Measurements from ENCODE around the gene ASXL2. TPM values are rescaled to one million over a fixed set of nuclear protein-coding genes. Genes with fewer than 3 reads are reported as not detected.

The ASXL2 gene
- total and polyA plus RNA-seq, 7 donors, result 1.8 to 15.5 (median 10.7) TPM

DNA sequence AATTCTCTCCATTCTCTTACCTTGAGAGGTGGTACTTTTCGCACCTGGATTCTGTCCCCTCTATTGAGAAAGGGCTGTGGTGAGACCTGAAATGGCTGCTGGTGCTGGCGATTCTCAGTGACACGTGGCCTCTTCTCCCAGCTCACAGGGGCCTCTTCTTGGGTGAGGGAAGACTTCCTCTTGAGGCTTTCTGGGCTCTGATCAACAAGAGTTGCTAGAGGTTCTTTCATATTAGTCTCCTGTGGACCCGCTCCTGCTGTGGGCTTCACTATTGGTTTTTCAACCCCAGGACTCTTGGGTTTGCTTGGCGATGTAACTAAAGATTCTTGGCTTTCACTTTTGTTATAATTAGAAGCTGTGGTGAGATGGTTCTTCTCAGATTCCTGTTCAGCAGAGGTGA, 128.6 kb downstream of the ASXL2 start:
- WGBS, 2 donors, result 87 to 94% methylated on average over 5 of the region's 5 CpGs
- Histone ChIP-seq H3K9me3 (no peaks in the 10 kb centered on the region), H3K36me3 (peaks cover 21 to 85% (median 33%) of the 10 kb centered on the region in 4 donors), H3K27ac (no peak overlapping the region), H3K27me3 (no peaks in the 10 kb centered on the region), H3K4me3 (no peak overlapping the region), H3K4me1 (no peaks in the 10 kb centered on the region)
- DNase-seq, result no peak
- TF ChIP-seq POLR2AphosphoS5 (IDR thresholded peaks at IDR 0.05) (no peak), POLR2A (IDR thresholded peaks at IDR 0.05) (no peak), EP300 (IDR thresholded peaks at IDR 0.05) (no peak)
- TF ChIP-seq, protein P1, sequence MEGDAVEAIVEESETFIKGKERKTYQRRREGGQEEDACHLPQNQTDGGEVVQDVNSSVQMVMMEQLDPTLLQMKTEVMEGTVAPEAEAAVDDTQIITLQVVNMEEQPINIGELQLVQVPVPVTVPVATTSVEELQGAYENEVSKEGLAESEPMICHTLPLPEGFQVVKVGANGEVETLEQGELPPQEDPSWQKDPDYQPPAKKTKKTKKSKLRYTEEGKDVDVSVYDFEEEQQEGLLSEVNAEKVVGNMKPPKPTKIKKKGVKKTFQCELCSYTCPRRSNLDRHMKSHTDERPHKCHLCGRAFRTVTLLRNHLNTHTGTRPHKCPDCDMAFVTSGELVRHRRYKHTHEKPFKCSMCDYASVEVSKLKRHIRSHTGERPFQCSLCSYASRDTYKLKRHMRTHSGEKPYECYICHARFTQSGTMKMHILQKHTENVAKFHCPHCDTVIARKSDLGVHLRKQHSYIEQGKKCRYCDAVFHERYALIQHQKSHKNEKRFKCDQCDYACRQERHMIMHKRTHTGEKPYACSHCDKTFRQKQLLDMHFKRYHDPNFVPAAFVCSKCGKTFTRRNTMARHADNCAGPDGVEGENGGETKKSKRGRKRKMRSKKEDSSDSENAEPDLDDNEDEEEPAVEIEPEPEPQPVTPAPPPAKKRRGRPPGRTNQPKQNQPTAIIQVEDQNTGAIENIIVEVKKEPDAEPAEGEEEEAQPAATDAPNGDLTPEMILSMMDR (IDR thresholded peaks at IDR 0.05), result no peak
- intact Hi-C loops (cut with DNase I), result no loop called here

- no peak for DNase-seq
- no peaks in the 10 kb centered on the region for H3K9me3 ChIP-seq
- H3K4me1 ChIP-seq, result no peaks in the 10 kb centered on the region
- H3K27ac ChIP-seq, result no peak overlapping the region
- H3K27me3 ChIP-seq, result no peaks in the 10 kb centered on the region
- 94 to 98% methylated on average over 8 of the region's 8 CpGs for WGBS, 2 donors
- intact Hi-C loops (cut with DNase I), result no loop called here
- H3K4me3 ChIP-seq, result no peak overlapping the region
- TF ChIP-seq, protein P1 (IDR thresholded peaks at IDR 0.05), result no peak
- TF ChIP-seq POLR2AphosphoS5 (IDR thresholded peaks at IDR 0.05) (no peak), POLR2A (IDR thresholded peaks at IDR 0.05) (no peak), EP300 (IDR thresholded peaks at IDR 0.05) (no peak)
- peaks cover 19 to 66% (median 28%) of the 10 kb centered on the region in 4 donors for H3K36me3 ChIP-seq
Measured at GRCh38 chr2:25744055-25744454, 134.2 kb downstream of the ASXL2 start.

GRCh38 chr2:25743132-25743830, 135.0 kb downstream of the ASXL2 start:
- intact Hi-C loops (cut with DNase I), result no loop called here
- DNase-seq, result no peak
- H3K9me3 ChIP-seq, result no peaks in the 10 kb centered on the region
- peaks cover 17 to 58% (median 26%) of the 10 kb centered on the region in 4 donors for H3K36me3 ChIP-seq
- H3K4me3 ChIP-seq, result no peak overlapping the region
- H3K4me1 ChIP-seq, result no peaks in the 10 kb centered on the region
- no peaks in the 10 kb centered on the region for H3K27me3 ChIP-seq
- TF ChIP-seq POLR2A (IDR thresholded peaks at IDR 0.05) (no peak), EP300 (IDR thresholded peaks at IDR 0.05) (no peak), POLR2AphosphoS5 (IDR thresholded peaks at IDR 0.05) (no peak)
- TF ChIP-seq, protein P1 (IDR thresholded peaks at IDR 0.05), result no peak
- WGBS, 2 donors, result 49 to 88% methylated on average over 5 of the region's 5 CpGs
- H3K27ac ChIP-seq, result no peak overlapping the region

- H3K27ac ChIP-seq, result no peak overlapping the region
- no peaks in the 10 kb centered on the region for H3K9me3 ChIP-seq
- H3K4me1 ChIP-seq, result no peaks in the 10 kb centered on the region
- no peak overlapping the region for H3K4me3 ChIP-seq
- H3K36me3 ChIP-seq, result peaks cover 17 to 52% (median 23%) of the 10 kb centered on the region in 4 donors
- WGBS, 2 donors, result 85 to 87% methylated on average over 1 of the region's 1 CpG
- TF ChIP-seq POLR2AphosphoS5 (IDR thresholded peaks at IDR 0.05), result no peak
- TF ChIP-seq, protein P1 (IDR thresholded peaks at IDR 0.05), result no peak
- TF ChIP-seq POLR2A (IDR thresholded peaks at IDR 0.05), result no peak
- TF ChIP-seq EP300 (IDR thresholded peaks at IDR 0.05), result no peak
- no peak for DNase-seq
- intact Hi-C loops (cut with DNase I), result no loop called here
- no peaks in the 10 kb centered on the region for H3K27me3 ChIP-seq
Measured at GRCh38 chr2:25742501-25742900, 135.8 kb downstream of the ASXL2 start.
